Type B pancreatic cell (in vitro differentiated cells): ENCODE results near the gene MBTD1. TPM values are rescaled to one million over a fixed set of nuclear protein-coding genes. Genes with fewer than 3 reads are reported as not detected.

ENCODE experiments used
- DNase-seq: peaks from one replicate; pipeline ENCODE4 v3.0.0; 2021; ENCODE audit warnings: mixed read lengths; ENCODE audit not compliant: unreplicated experiment; ENCODE audit errors: extremely low spot score
- H3K27ac Mint-ChIP-seq: 2 replicates; pipeline ENCODE4 v1.8.0; 2021; ENCODE audit warnings: mild to moderate bottlenecking, mixed read lengths
- H3K27me3 Mint-ChIP-seq: 2 replicates; pipeline ENCODE4 v1.8.0; 2021; ENCODE audit warnings: mixed read lengths
- H3K36me3 Mint-ChIP-seq: 2 replicates; pipeline ENCODE4 v1.8.0; 2021; ENCODE audit warnings: mixed read lengths
- H3K4me1 Mint-ChIP-seq: one replicate; pipeline ENCODE4 v1.8.0; 2021; ENCODE audit warnings: mixed read lengths; ENCODE audit not compliant: unreplicated experiment
- H3K4me3 Mint-ChIP-seq: 2 replicates; pipeline ENCODE4 v1.8.0; 2021; ENCODE audit warnings: mild to moderate bottlenecking, mixed read lengths
- H3K9me3 Mint-ChIP-seq: 2 replicates; pipeline ENCODE4 v1.8.0; 2021; ENCODE audit warnings: mixed read lengths
- CTCF ChIP-seq: fragments of 200-600 bp; sonication (generic); conservative IDR thresholded peaks from 2 replicates; pipeline ENCODE4 v1.5.0; 2021; ENCODE audit warnings: antibody characterized with exemption, mild to moderate bottlenecking
- total RNA-seq: library from RNA; stranded (reverse); gene quantifications from 2 replicates; pipeline ENCODE4 v1.2.1, GENCODE V29; 2021; ENCODE audit warnings: low replicate concordance

The MBTD1 gene
- total RNA-seq, 1 donor from 2014 or later = 35.9 TPM

GRCh38 chr17:51221322-51221721, 38.5 kb downstream of the MBTD1 start:
- Mint-ChIP-seq H3K27me3 (no peaks in the 10 kb centered on the region), H3K4me3 (no peak overlapping the region), H3K36me3 (peaks cover 28% of the 10 kb centered on the region), H3K4me1 (no peaks in the 10 kb centered on the region), H3K27ac (no peak overlapping the region), H3K9me3 (no peaks in the 10 kb centered on the region)
- no peak for TF ChIP-seq CTCF
- no peak for DNase-seq

DNA sequence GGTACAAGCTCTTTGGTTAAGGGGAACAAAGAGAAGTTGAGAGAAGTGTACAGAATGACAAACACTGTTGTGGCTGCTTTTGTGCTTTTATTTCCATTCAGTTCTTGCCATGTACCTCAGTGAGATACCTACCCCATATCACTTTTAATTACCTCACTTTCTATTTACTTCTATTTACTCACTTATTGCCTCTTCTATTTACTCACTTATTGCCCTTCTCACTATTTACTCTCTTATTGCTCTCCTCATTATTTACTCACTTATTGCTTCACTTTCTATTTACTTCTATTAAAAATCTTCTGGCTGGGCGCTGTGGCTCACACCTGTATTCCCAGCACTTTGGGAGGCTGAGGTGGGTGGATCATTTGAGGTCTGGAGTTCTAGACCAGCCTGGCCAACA, 41.9 kb downstream of the MBTD1 start:
- H3K27ac Mint-ChIP-seq = no peak overlapping the region
- DNase-seq = no peak
- H3K9me3 Mint-ChIP-seq = no peaks in the 10 kb centered on the region
- H3K4me3 Mint-ChIP-seq = no peak overlapping the region
- H3K36me3 Mint-ChIP-seq = peaks cover 21% of the 10 kb centered on the region
- H3K4me1 Mint-ChIP-seq = no peaks in the 10 kb centered on the region
- no peaks in the 10 kb centered on the region for H3K27me3 Mint-ChIP-seq
- TF ChIP-seq CTCF = no peak

DNA sequence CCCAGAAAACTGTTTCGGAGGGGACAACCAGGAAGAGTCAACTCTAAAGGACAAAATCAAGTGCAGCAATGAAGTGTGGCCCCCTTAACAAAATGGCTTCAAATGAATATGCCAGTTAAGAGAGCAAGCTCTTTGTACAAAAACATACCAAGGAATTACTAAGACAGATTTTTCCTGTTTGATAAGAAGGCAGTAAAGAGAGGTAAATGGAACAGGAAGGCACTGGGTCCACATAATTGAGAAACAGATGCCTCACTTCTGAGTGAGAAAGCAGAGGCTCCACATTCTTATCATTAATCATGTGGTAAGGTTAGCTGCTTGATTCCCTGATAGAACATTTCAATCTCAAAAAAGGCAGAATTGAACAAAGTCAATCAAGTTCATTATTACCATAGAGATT, 44.9 kb downstream of the MBTD1 start:
- no peak overlapping the region for H3K4me3 Mint-ChIP-seq
- no peaks in the 10 kb centered on the region for H3K27me3 Mint-ChIP-seq
- no peaks in the 10 kb centered on the region for H3K4me1 Mint-ChIP-seq
- TF ChIP-seq CTCF = no peak
- peaks cover 22% of the 10 kb centered on the region for H3K36me3 Mint-ChIP-seq
- DNase-seq = no peak
- no peak overlapping the region for H3K27ac Mint-ChIP-seq
- no peaks in the 10 kb centered on the region for H3K9me3 Mint-ChIP-seq

DNA sequence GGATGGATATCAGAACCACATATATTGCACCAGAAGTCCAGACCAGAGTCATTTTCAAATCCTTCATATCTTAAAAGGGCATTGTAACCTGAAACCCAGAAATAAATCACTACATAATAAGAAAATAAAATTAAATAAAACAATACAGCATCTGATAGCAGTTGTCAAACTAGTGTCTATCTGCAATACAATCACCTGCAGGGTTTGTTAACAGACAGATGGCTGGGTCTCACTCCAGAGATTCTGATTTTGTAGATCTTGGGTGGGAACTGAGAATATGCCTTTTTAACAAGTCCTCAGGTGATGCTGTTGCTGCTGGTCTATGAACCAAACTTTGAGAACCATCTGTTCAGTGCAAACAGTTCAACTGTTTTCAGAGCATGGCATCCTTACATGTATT, 56.0 kb downstream of the MBTD1 start:
- no peaks in the 10 kb centered on the region for H3K27me3 Mint-ChIP-seq
- TF ChIP-seq CTCF = no peak
- no peak overlapping the region for H3K27ac Mint-ChIP-seq
- H3K4me1 Mint-ChIP-seq = no peaks in the 10 kb centered on the region
- no peak for DNase-seq
- no peak overlapping the region for H3K4me3 Mint-ChIP-seq
- H3K9me3 Mint-ChIP-seq = no peaks in the 10 kb centered on the region
- peaks cover 8% of the 10 kb centered on the region for H3K36me3 Mint-ChIP-seq

DNA sequence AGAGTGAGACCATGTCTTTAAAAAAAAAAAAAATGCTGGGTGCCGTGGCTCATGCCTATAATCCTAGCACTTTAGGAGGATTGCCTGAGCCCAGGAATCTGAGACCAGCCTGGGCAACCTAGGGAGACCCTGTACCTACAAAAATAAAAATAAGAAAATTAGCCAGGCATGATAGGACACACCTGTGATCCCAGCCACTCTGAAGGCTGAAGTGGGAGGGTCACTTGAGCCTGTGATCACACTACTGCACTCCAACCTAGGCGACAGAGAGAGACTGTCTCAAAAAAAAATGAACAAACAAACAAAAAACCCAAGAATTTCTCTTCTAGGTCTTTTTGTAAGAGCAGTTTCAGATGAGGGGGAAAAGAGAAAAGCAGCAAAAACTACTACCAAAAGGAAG, 59.0 kb downstream of the MBTD1 start:
- TF ChIP-seq CTCF = no peak
- H3K27ac Mint-ChIP-seq = no peak overlapping the region
- H3K9me3 Mint-ChIP-seq = no peaks in the 10 kb centered on the region
- no peaks in the 10 kb centered on the region for H3K27me3 Mint-ChIP-seq
- H3K36me3 Mint-ChIP-seq = peaks cover 15% of the 10 kb centered on the region
- H3K4me3 Mint-ChIP-seq = no peak overlapping the region
- DNase-seq = no peak
- H3K4me1 Mint-ChIP-seq = no peaks in the 10 kb centered on the region

- H3K4me1 Mint-ChIP-seq = no peaks in the 10 kb centered on the region
- DNase-seq = no peak
- TF ChIP-seq CTCF = no peak
- no peak overlapping the region for H3K27ac Mint-ChIP-seq
- H3K9me3 Mint-ChIP-seq = no peaks in the 10 kb centered on the region
- no peak overlapping the region for H3K4me3 Mint-ChIP-seq
- no peaks in the 10 kb centered on the region for H3K27me3 Mint-ChIP-seq
- H3K36me3 Mint-ChIP-seq = peaks cover 15% of the 10 kb centered on the region
Observed at GRCh38 chr17:51200295-51200694, 59.6 kb downstream of the MBTD1 start.
